IPS DF 6.9 (cell line): ENCODE data around the gene NT5DC2.

Experiments used
- DNase-seq: peaks from one replicate; pipeline ENCODE4 v3.0.0-alpha.2; 2013; ENCODE audit warnings: low read depth, low spot score
- H3K27ac ChIP-seq: one replicate; pipeline ENCODE4 v1.5.1; 2013; ENCODE audit warnings: low read length, control low read depth
- H3K27me3 ChIP-seq: 2 replicates; pipeline ENCODE4 v1.6.1; 2013; ENCODE audit warnings: mild to moderate bottlenecking, low read length; ENCODE audit not compliant: control insufficient read depth, insufficient read depth
- H3K36me3 ChIP-seq: 2 replicates; pipeline ENCODE4 v1.6.1; 2013; ENCODE audit warnings: low read length; ENCODE audit not compliant: control insufficient read depth, insufficient read depth
- H3K4me1 ChIP-seq: 2 replicates; pipeline ENCODE4 v1.6.1; 2013; ENCODE audit warnings: low read length; ENCODE audit not compliant: control insufficient read depth, insufficient read depth
- H3K4me3 ChIP-seq: 2 replicates; pipeline ENCODE4 v1.5.1; 2013; ENCODE audit warnings: mild to moderate bottlenecking, low read length
- H3K9me3 ChIP-seq: 2 replicates; pipeline ENCODE4 v1.6.1; 2013; ENCODE audit warnings: low read length, inconsistent platforms; ENCODE audit not compliant: control insufficient read depth, insufficient read depth
- WGBS: extraction: QIAGEN DNeasy Blood & Tissue Kit; methylation state at CpG from one replicate; pipeline ENCODE4 v1.1.7; 2013; ENCODE audit warnings: mixed read lengths, missing lambda C conversion rate; ENCODE audit not compliant: insufficient read length, insufficient coverage; 5-methylcytosine and 5-hydroxymethylcytosine counted together

The NT5DC2 gene

DNA sequence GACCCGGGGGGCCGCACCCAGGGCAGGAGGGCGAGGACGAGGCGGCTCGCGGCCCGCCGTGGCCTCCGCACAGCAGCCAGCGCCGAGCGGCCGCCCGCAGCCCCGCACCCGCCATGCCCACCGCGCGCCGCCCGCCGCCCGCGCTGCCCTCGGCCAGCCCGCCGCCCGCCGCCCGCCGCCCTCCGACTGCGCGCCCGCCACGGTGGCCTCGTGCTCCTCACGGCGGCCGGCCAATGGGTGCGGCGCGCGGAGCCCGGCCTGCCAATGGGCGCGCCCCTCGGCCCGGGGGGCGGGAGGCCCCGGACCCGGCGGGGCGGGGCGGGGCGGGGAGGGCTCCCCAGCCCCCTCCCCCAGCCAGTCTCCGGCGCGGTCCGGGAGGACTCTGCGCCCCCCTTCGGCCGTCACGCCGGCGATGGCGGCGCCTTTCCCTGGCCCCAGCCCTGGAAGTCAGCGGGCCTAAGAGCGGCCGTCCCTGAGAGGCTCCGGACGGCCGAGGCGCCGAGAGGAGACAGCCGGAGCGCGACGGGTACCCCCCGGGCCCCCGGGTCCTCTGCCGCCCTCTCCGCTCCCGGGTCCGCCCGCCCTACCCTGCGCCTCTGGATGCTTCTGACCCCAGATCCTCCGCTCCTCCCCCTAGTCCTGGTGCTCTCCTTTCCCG is at the start of gene NT5DC2:
Gene NT5DC2, minus strand, starts transcription at position 235 of the 658 bp plus-strand sequence. Its CDS starts 120 bp downstream, at position 115.
- Histone ChIP-seq H3K9me3 (no peaks in the 10 kb centered on the region), H3K27ac (no peak within 1 kb of the TSS), H3K36me3 (peaks cover 5% of the 10 kb centered on the region), H3K27me3 (no peaks in the 10 kb centered on the region), H3K4me3 (peak within 1 kb of the TSS; percentile 87), H3K4me1 (0 out of 2 replicates have a peak, but pooled peaks cover 7% of the 10 kb centered on the region)
- no peak for DNase-seq
- WGBS, result no CpG with 5 or more reads among the region's 91 CpGs

GRCh38 chr3:52574056-52574965 is 40.7 kb upstream of the NT5DC2 start:
- no peaks in the 10 kb centered on the region for H3K36me3 ChIP-seq
- WGBS, result no CpG with 5 or more reads among the region's 6 CpGs

GRCh38 chr3:52572221-52572620 is 38.6 kb upstream of the NT5DC2 start:
- Histone ChIP-seq H3K36me3 (no peaks in the 10 kb centered on the region), H3K9me3 (no peaks in the 10 kb centered on the region), H3K27me3 (no peaks in the 10 kb centered on the region), H3K4me1 (no peaks in the 10 kb centered on the region), H3K27ac (no peak overlapping the region), H3K4me3 (no peak overlapping the region)
- no CpG with 5 or more reads among the region's 6 CpGs for WGBS
- DNase-seq, result no peak

More at GRCh38 chr3:52574056-52574965, 40.7 kb upstream of the NT5DC2 start:
- H3K27ac ChIP-seq, result no peak overlapping the region
- DNase-seq, result no peak
- H3K4me3 ChIP-seq, result no peak overlapping the region
- H3K4me1 ChIP-seq, result no peaks in the 10 kb centered on the region
- H3K9me3 ChIP-seq, result no peaks in the 10 kb centered on the region
- H3K27me3 ChIP-seq, result no peaks in the 10 kb centered on the region

- no peak overlapping the region for H3K4me3 ChIP-seq
- H3K9me3 ChIP-seq, result no peaks in the 10 kb centered on the region
- no peak for DNase-seq
- H3K36me3 ChIP-seq, result no peaks in the 10 kb centered on the region
- no peaks in the 10 kb centered on the region for H3K27me3 ChIP-seq
- no peak overlapping the region for H3K27ac ChIP-seq
- WGBS, result no CpG with 5 or more reads among the region's 4 CpGs
- no peaks in the 10 kb centered on the region for H3K4me1 ChIP-seq
Observed at GRCh38 chr3:52570076-52570475, 36.4 kb upstream of the NT5DC2 start.

DNA sequence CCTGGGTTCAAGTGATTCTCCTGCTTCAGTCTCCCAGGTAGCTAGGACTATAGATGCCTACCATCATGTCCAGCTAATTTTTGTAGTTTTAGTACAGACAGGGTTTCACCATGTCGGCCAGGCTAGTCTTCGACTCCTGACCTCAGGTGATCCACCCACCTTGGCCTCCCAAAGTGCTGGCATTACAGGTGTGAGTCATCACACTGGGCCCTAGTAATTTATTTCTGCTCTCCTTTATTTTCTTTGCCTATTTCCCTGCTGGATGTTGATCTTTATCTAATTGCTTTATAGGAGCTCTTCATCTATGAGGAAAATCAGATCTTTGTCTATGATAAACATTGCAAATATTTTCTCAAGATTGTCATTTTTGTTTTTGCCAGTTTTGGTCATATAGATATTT is 34.4 kb upstream of the NT5DC2 start:
- Histone ChIP-seq H3K27ac (no peak overlapping the region), H3K4me1 (no peaks in the 10 kb centered on the region), H3K36me3 (peaks cover 2% of the 10 kb centered on the region; the same call in 1 of the 2 replicates), H3K4me3 (no peak overlapping the region), H3K9me3 (no peaks in the 10 kb centered on the region), H3K27me3 (no peaks in the 10 kb centered on the region)
- DNase-seq, result no peak
- WGBS, result no CpG with 5 or more reads among the region's 2 CpGs

DNA sequence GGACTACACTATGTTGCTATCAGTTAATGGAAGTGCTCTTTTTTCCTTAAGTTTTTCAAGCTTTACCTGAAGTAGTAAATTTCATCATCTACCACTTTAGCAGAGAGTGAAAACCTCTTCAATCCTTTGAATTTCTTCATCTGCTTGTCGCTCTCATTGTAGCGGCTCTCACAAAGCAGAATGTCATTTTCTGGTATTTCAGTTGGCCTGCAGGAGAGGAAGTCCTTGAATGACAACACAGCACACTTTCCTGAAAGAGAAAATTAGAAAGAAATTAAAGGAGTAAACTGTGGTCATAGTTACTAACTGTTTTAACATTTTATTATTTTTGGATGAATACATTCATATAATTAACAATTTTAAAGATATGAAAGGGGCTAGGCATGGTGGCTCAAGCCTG is 30.3 kb upstream of the NT5DC2 start:
- no peak for DNase-seq
- Histone ChIP-seq H3K4me3 (no peak overlapping the region), H3K9me3 (no peaks in the 10 kb centered on the region), H3K36me3 (peaks cover 3% of the 10 kb centered on the region; the same call in 1 of the 2 replicates), H3K4me1 (no peaks in the 10 kb centered on the region), H3K27ac (no peak overlapping the region), H3K27me3 (no peaks in the 10 kb centered on the region)
- WGBS, result no CpG with 5 or more reads among the region's 2 CpGs

- H3K27ac ChIP-seq, result no peak overlapping the region
- no peaks in the 10 kb centered on the region for H3K9me3 ChIP-seq
- DNase-seq, result no peak
- H3K36me3 ChIP-seq, result peaks cover 3% of the 10 kb centered on the region; the same call in 1 of the 2 replicates
- no peaks in the 10 kb centered on the region for H3K4me1 ChIP-seq
- H3K27me3 ChIP-seq, result no peaks in the 10 kb centered on the region
- no CpG with 5 or more reads among the region's 4 CpGs for WGBS
- H3K4me3 ChIP-seq, result no peak overlapping the region
Observed at GRCh38 chr3:52561028-52561747, 27.5 kb upstream of the NT5DC2 start.

- peaks cover 3% of the 10 kb centered on the region; the same call in 1 of the 2 replicates for H3K36me3 ChIP-seq
- DNase-seq, result no peak
- no CpG with 5 or more reads among the region's 5 CpGs for WGBS
- H3K9me3 ChIP-seq, result no peaks in the 10 kb centered on the region
- no peak overlapping the region for H3K4me3 ChIP-seq
- H3K4me1 ChIP-seq, result no peaks in the 10 kb centered on the region
- no peak overlapping the region for H3K27ac ChIP-seq
- no peaks in the 10 kb centered on the region for H3K27me3 ChIP-seq
Observed at GRCh38 chr3:52558436-52558835, 24.8 kb upstream of the NT5DC2 start.

GRCh38 chr3:52557011-52557960 is 23.6 kb upstream of the NT5DC2 start:
- no peaks in the 10 kb centered on the region for H3K27me3 ChIP-seq
- no peak overlapping the region for H3K27ac ChIP-seq
- H3K36me3 ChIP-seq, result no peaks in the 10 kb centered on the region; the same call in 1 of the 2 replicates
- no peaks in the 10 kb centered on the region for H3K9me3 ChIP-seq
- no peak overlapping the region for H3K4me3 ChIP-seq
- H3K4me1 ChIP-seq, result no peaks in the 10 kb centered on the region
- no peak for DNase-seq
- WGBS, result no CpG with 5 or more reads among the region's 9 CpGs
